Vagina (tissue), 2 donors: ENCODE data around the gene SMIM29. TPM values are rescaled to one million over a fixed set of nuclear protein-coding genes. Genes with fewer than 3 reads are reported as not detected.

Source experiments
- DNase-seq, 2 donors: peaks; one replicate each; pipeline ENCODE4 v3.0.0-alpha.2; 2017; ENCODE audit errors: extremely low spot score in 2 of 2
- H3K27ac ChIP-seq: fragments of 200-600 bp; sonication (generic); one replicate; pipeline ENCODE4 v1.5.1; 2019
- H3K27me3 ChIP-seq: fragments of 200-600 bp; sonication (generic); one replicate; pipeline ENCODE4 v1.5.1; 2019
- H3K36me3 ChIP-seq, 2 donors: fragments of 200-600 bp; sonication (generic); one replicate each; pipeline ENCODE4 v1.5.1; 2017 to 2019
- H3K4me1 ChIP-seq: fragments of 200-600 bp; sonication (generic); one replicate; pipeline ENCODE4 v1.5.1; 2019
- H3K4me3 ChIP-seq, 2 donors: fragments of 200-600 bp; sonication (generic); 1 replicate in 1 of 2; 2 replicates in 1 of 2; pipeline ENCODE4 v1.5.1; 2016 to 2019
- H3K9me3 ChIP-seq: fragments of 200-600 bp; sonication (generic); one replicate; pipeline ENCODE4 v1.5.1; 2019
- POLR2A ChIP-seq, 2 donors: fragments of 450-650 bp; IDR thresholded peaks; one replicate each; pipeline ENCODE4 v1.6.1; 2017; ENCODE audit warnings: antibody characterized with exemption in 2 of 2, mild to moderate bottlenecking in 2 of 2, moderate library complexity in 2 of 2
- POLR2AphosphoS5 ChIP-seq, 2 donors: sonication (generic); formaldehyde crosslinking; IDR thresholded peaks; one replicate each; pipeline ENCODE4 v1.9.0; 2017; ENCODE audit warnings: antibody characterized with exemption in 2 of 2, mild to moderate bottlenecking in 2 of 2, low read depth in 1 of 2; ENCODE audit not compliant: insufficient read depth in 1 of 2
- intact Hi-C: fragments of 100-400 bp; cut with DNase I; formaldehyde crosslinking; loops from one replicate; pipeline ENCODE4 v1.15.1; 2023
- total RNA-seq: library from RNA; depleted of rRNA; stranded (reverse); fragments of >200 nt; gene quantifications from one replicate; pipeline ENCODE4 v1.2.3, GENCODE V29; 2016
- TF ChIP-seq, protein P1 (sequence below), 3 experiments: fragments of 450-650 bp in 2 of 3; fragments of 200-600 bp in 1 of 3; sonication (generic) in 1 of 3; IDR thresholded peaks; one replicate each; pipeline ENCODE4 v1.5.1; 2017 to 2019; ENCODE audit warnings: antibody characterized with exemption in 3 of 3, mild to moderate bottlenecking in 2 of 3, moderate library complexity in 2 of 3

The SMIM29 gene
- total RNA-seq, 1 donor from 2014 or later = 22.3 TPM

DNA sequence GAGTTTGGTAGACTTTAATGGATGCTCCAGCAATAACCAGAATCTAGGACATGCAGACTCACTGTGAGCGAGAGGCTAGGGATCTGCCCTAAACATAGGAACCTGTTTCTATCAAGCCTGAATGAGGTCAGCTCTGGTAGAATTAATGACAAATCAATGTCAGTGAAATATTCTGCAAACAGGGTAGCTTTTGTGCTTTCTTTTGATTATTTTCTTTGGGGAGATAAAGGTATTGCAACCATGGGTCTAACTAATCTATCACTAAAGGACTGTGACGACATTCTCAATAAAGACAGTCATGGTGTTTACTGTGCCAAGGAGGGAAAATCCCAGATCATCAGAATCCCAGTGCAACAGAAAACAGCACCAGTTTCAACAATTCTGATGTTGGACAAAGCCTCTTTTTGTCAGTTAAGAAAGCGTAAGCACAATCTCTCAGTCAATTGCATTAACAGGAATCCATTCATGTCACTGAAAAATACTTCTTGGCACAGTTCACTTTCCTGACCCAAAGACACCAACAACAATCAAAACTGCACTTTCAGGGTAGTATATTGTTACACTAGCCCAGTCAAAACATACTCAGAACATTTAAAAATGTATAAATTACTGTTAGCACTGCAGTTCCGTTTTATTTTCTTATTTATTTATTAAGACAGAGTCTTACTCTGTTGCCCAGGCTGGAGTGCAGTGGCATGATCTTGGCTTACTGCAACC lies 36.8 kb upstream of the SMIM29 start:
- TF ChIP-seq, protein P1, sequence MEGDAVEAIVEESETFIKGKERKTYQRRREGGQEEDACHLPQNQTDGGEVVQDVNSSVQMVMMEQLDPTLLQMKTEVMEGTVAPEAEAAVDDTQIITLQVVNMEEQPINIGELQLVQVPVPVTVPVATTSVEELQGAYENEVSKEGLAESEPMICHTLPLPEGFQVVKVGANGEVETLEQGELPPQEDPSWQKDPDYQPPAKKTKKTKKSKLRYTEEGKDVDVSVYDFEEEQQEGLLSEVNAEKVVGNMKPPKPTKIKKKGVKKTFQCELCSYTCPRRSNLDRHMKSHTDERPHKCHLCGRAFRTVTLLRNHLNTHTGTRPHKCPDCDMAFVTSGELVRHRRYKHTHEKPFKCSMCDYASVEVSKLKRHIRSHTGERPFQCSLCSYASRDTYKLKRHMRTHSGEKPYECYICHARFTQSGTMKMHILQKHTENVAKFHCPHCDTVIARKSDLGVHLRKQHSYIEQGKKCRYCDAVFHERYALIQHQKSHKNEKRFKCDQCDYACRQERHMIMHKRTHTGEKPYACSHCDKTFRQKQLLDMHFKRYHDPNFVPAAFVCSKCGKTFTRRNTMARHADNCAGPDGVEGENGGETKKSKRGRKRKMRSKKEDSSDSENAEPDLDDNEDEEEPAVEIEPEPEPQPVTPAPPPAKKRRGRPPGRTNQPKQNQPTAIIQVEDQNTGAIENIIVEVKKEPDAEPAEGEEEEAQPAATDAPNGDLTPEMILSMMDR (IDR thresholded peaks at IDR 0.05) = no peak
- TF ChIP-seq POLR2A (IDR thresholded peaks at IDR 0.05) (no peak), POLR2AphosphoS5 (IDR thresholded peaks at IDR 0.05; ENCODE audit: insufficient read depth in 1 of 2, low read depth in 1 of 2) (no peak)
- Histone ChIP-seq H3K27ac (no peak overlapping the region), H3K9me3 (no peaks in the 10 kb centered on the region), H3K27me3 (no peaks in the 10 kb centered on the region), H3K36me3 (peaks cover 0 to 5% of the 10 kb centered on the region in 2 donors), H3K4me3 (no peak overlapping the region), H3K4me1 (no peaks in the 10 kb centered on the region)
- no peak for DNase-seq
- intact Hi-C loops = no loop called here

DNA sequence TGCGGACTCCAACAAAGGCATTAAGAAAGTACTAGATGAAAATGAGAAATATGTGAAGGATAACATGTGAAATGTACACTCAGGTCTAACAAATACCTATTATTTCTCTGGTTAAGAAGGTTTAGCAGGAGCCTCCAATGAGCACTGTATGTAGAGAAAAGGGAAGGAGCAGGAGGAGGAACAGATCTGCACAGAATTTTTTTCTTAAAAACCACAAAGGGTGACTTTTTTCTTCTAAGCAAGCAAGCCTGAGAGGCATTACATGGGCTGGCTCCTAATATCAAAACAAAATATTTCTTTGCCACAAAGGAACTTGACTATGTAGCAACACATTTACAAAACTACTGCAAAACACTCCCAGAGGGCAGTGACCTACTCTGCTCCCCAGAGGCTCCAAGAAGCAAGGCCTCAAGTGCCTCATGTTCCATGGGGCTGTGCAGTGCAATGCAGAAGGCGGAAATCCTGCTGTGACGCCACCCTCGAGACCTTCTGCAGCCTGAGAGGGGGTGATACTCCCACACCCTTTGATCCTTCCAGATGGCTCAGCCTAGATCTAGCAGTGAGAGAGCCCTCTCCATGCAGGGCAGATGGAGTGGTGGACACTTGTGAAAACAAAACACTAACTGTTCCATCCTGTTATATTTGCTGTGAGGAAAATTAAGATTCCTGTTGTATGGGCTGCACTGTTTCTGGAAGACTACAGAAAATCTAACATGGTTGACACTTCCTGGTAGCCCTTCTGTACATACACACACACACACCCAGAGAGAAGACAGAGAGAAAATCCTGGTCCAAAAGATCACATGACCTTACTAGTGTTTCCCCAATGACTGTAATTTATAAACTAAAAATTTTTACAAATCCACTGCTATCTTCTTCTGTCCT lies 36.0 kb upstream of the SMIM29 start:
- intact Hi-C loops = no loop called here
- no peak for DNase-seq
- H3K27me3 ChIP-seq = no peaks in the 10 kb centered on the region
- TF ChIP-seq, protein P1 (IDR thresholded peaks at IDR 0.05) = no peak
- TF ChIP-seq POLR2A (IDR thresholded peaks at IDR 0.05) (no peak), POLR2AphosphoS5 (IDR thresholded peaks at IDR 0.05; ENCODE audit: insufficient read depth in 1 of 2, low read depth in 1 of 2) (no peak)
- H3K4me3 ChIP-seq = no peak overlapping the region
- H3K4me1 ChIP-seq = no peaks in the 10 kb centered on the region
- peaks cover 0 to 9% of the 10 kb centered on the region in 2 donors for H3K36me3 ChIP-seq
- H3K9me3 ChIP-seq = no peaks in the 10 kb centered on the region
- H3K27ac ChIP-seq = no peak overlapping the region

DNA sequence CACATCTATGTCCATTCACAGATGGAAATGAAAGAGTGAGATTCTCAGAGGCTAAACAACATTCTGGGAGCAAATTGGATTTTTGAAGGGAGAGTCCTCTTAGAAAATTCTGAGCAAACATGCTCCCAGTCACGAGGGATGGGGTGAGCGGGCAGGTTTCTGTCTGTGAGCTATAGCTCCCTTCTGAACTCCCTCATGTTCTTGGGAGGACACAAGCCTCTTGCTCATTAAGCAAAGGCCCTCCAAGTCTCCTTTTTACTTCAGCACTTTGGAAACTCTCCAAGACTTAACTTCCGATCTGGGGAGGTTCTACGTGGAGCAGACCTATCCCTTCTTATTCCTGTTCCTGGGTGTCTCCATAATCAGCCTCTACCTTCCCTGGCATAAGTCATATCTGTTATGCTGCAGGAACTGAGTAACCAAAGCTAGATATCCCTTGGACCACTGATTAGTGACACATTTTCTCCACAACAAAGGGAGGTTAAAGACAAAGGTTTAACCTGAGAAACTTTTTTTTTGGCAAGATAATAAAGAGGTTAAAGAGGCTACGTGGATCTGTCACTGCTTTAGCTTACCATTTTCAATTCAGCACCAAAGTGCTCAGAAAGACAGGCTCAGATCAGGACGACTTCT lies 33.0 kb upstream of the SMIM29 start:
- H3K9me3 ChIP-seq = no peaks in the 10 kb centered on the region
- H3K27me3 ChIP-seq = no peaks in the 10 kb centered on the region
- TF ChIP-seq POLR2A (IDR thresholded peaks at IDR 0.05) = no peak
- TF ChIP-seq POLR2AphosphoS5 (IDR thresholded peaks at IDR 0.05; ENCODE audit: insufficient read depth in 1 of 2, low read depth in 1 of 2) = no peak
- TF ChIP-seq, protein P1 (IDR thresholded peaks at IDR 0.05) = no peak
- intact Hi-C loops = no loop called here
- DNase-seq = no peak
- no peak overlapping the region for H3K27ac ChIP-seq
- peaks cover 0 to 7% of the 10 kb centered on the region in 2 donors for H3K36me3 ChIP-seq
- H3K4me3 ChIP-seq = no peak overlapping the region
- H3K4me1 ChIP-seq = no peaks in the 10 kb centered on the region

DNA sequence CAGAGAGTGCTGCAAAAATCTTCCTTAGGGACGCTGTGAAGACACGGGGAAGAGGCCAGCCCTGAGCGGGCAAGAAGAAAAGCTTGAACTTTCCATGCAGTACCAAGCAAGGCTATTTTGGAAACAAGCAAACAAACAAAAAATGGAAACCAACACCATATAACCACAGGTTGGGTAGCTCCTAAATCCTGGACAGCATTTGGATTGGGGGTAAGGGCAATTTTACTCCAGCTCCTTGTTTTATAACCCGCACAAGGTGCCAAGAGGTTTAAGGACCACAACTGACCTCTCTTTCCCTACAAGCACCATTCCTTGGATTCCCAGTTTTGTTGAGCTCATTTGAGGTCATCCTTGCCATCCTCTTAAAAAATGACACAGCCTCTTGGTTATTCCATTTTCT lies 31.4 kb upstream of the SMIM29 start:
- H3K27me3 ChIP-seq = no peaks in the 10 kb centered on the region
- no peaks in the 10 kb centered on the region for H3K9me3 ChIP-seq
- no peaks in the 10 kb centered on the region for H3K4me1 ChIP-seq
- H3K36me3 ChIP-seq = peaks cover 0 to 7% of the 10 kb centered on the region in 2 donors
- intact Hi-C loops = no loop called here
- no peak overlapping the region for H3K4me3 ChIP-seq
- TF ChIP-seq POLR2A (IDR thresholded peaks at IDR 0.05) = no peak
- TF ChIP-seq POLR2AphosphoS5 (IDR thresholded peaks at IDR 0.05; ENCODE audit: insufficient read depth in 1 of 2, low read depth in 1 of 2) = no peak
- TF ChIP-seq, protein P1 (IDR thresholded peaks at IDR 0.05) = no peak
- DNase-seq = no peak
- no peak overlapping the region for H3K27ac ChIP-seq
